H1 (cell line): ENCODE data around the gene CSF3. TPM values are rescaled to one million over a fixed set of nuclear protein-coding genes. Genes with fewer than 3 reads are reported as not detected.

Source experiments
- CTCF ChIA-PET: fragments of 300-600 bp; sonication (Branson Sonifier 250); formaldehyde crosslinking; loops from one replicate; lab custom pipeline; 2021; ENCODE audit not compliant: partially characterized antibody; lab: Charles Lee
- POLR2A ChIA-PET: fragments of 300-600 bp; sonication (Branson Sonifier 250); formaldehyde crosslinking; loops from one replicate; lab custom pipeline; 2021; ENCODE audit warnings: inconsistent platforms; ENCODE audit not compliant: partially characterized antibody; lab: Charles Lee
- DNase-seq, 2 experiments: peaks; one replicate each; pipeline versions ENCODE4 v3.0.0 to v3.0.0-alpha.2; 2010 to 2022; ENCODE audit warnings: low spot score in 2 of 2, low read depth in 1 of 2, mixed read lengths in 1 of 2
- FAIRE-seq: peaks from 2 replicates; lab custom pipeline; 2011; peaks lifted over from hg19 to GRCh38; lab: Jason Lieb, UNC
- H2AFZ ChIP-seq: 2 replicates; pipeline ENCODE4 v1.8.1; 2012; ENCODE audit warnings: low read length, inconsistent platforms
- H2AK5ac ChIP-seq: 2 replicates; pipeline ENCODE4 v1.6.1; 2013; ENCODE audit warnings: low read depth, low read length
- H2BK120ac ChIP-seq: replicated peaks from 2 replicates; pipeline ENCODE3; 2013; ENCODE audit warnings: low read depth, low read length, inconsistent platforms
- H2BK12ac ChIP-seq: 2 replicates; pipeline ENCODE4 v1.6.1; 2013; ENCODE audit warnings: low read depth, low read length
- H2BK15ac ChIP-seq: 2 replicates; pipeline ENCODE4 v1.6.1; 2013; ENCODE audit warnings: low read length
- H2BK20ac ChIP-seq: 2 replicates; pipeline ENCODE4 v1.6.1; 2013; ENCODE audit warnings: low read length
- H2BK5ac ChIP-seq: 2 replicates; pipeline ENCODE4 v1.6.1; 2013; ENCODE audit warnings: low read depth, low read length
- H3K14ac ChIP-seq: 2 replicates; pipeline ENCODE4 v1.6.1; 2013; ENCODE audit warnings: inconsistent platforms; ENCODE audit not compliant: insufficient read length
- H3K18ac ChIP-seq: 2 replicates; pipeline ENCODE4 v1.6.1; 2013; ENCODE audit warnings: low read length; ENCODE audit errors: extremely low read depth
- H3K23ac ChIP-seq: 2 replicates; pipeline ENCODE4 v1.6.1; 2013; ENCODE audit warnings: inconsistent platforms; ENCODE audit not compliant: insufficient read length
- H3K23me2 ChIP-seq: 2 replicates; pipeline ENCODE4 v1.6.1; 2013; ENCODE audit warnings: low read depth, low read length
- H3K27ac ChIP-seq: 2 replicates; pipeline ENCODE4 v1.6.1; 2011; ENCODE audit warnings: low read depth, low read length, inconsistent platforms
- H3K27me3 ChIP-seq, 4 experiments: replicated peaks in 1 of 4; 1 replicate in 1 of 4; 2 replicates in 3 of 4; pipeline versions ENCODE4 v1.6.1 to v1.8.1; 2011 to 2013; ENCODE audit warnings: low read length in 3 of 4, mild to moderate bottlenecking in 3 of 4, inconsistent platforms in 2 of 4, mixed read lengths in 2 of 4, moderate library complexity in 1 of 4; ENCODE audit not compliant: control insufficient read depth in 3 of 4, insufficient read depth in 3 of 4; ENCODE audit errors: extremely low read depth in 1 of 4
- H3K36me3 ChIP-seq, 4 experiments: 2 replicates each; pipeline versions ENCODE4 v1.6.1 to v1.8.1; 2011 to 2013; ENCODE audit warnings: mild to moderate bottlenecking in 4 of 4, low read length in 3 of 4, moderate library complexity in 2 of 4, control low read depth in 1 of 4, inconsistent platforms in 1 of 4; ENCODE audit not compliant: insufficient read depth in 4 of 4, control insufficient read depth in 2 of 4
- H3K4ac ChIP-seq: replicated peaks from 2 replicates; pipeline ENCODE3; 2013; ENCODE audit warnings: low read length, low read depth, mixed read lengths, inconsistent platforms; ENCODE audit not compliant: insufficient read length
- H3K4me1 ChIP-seq, 4 experiments: replicated peaks in 1 of 4; 1 replicate in 1 of 4; 2 replicates in 3 of 4; pipeline versions ENCODE4 v1.6.1 to v1.8.1; 2011 to 2013; ENCODE audit warnings: low read length in 3 of 4, inconsistent platforms in 2 of 4, mixed read lengths in 1 of 4; ENCODE audit not compliant: insufficient read depth in 4 of 4, control insufficient read depth in 3 of 4
- H3K4me2 ChIP-seq, 2 experiments: 2 replicates each; pipeline versions ENCODE4 v1.6.1 to v1.8.1; 2011 to 2013; ENCODE audit warnings: low read depth in 2 of 2, low read length in 2 of 2, control low read depth in 1 of 2, inconsistent platforms in 1 of 2, mild to moderate bottlenecking in 1 of 2; ENCODE audit not compliant: insufficient read depth in 1 of 2
- H3K4me3 ChIP-seq, 4 experiments: fragments of 200-600, 300-600 bp in 1 of 4; sonication (generic), shearing (Covaris generic), sonication (Bioruptor Twin) in 1 of 4; 2 replicates each; pipeline versions ENCODE4 v1.5.1 to v1.8.1; 2011 to 2016; ENCODE audit warnings: low read length in 4 of 4, low read depth in 3 of 4, control low read depth in 2 of 4, inconsistent platforms in 2 of 4, mild to moderate bottlenecking in 2 of 4, mixed read lengths in 1 of 4, moderate library complexity in 1 of 4; ENCODE audit not compliant: insufficient read depth in 2 of 4; ENCODE audit errors: extremely low read depth in 1 of 4
- H3K56ac ChIP-seq: replicated peaks from 2 replicates; pipeline ENCODE3; 2013; ENCODE audit warnings: low read depth, mild to moderate bottlenecking, mixed read lengths, low read length, inconsistent platforms; ENCODE audit not compliant: insufficient read length
- H3K79me1 ChIP-seq: 2 replicates; pipeline ENCODE4 v1.6.1; 2013; ENCODE audit warnings: low read depth, low read length, control low read depth
- H3K79me2 ChIP-seq, 2 experiments: 2 replicates each; pipeline versions ENCODE4 v1.6.1 to v1.8.1; 2012 to 2013; ENCODE audit warnings: low read length in 2 of 2, mild to moderate bottlenecking in 2 of 2, inconsistent platforms in 1 of 2; ENCODE audit not compliant: insufficient read depth in 2 of 2, control insufficient read depth in 1 of 2
- H3K9ac ChIP-seq, 4 experiments: replicated peaks in 1 of 4; 1 replicate in 1 of 4; 2 replicates in 3 of 4; pipeline versions ENCODE4 v1.6.1 to v1.8.1; 2011 to 2013; ENCODE audit warnings: low read depth in 3 of 4, low read length in 3 of 4, control low read depth in 2 of 4, mild to moderate bottlenecking in 2 of 4, moderate library complexity in 2 of 4, inconsistent platforms in 1 of 4; ENCODE audit errors: extremely low read depth in 1 of 4
- H3K9me3 ChIP-seq, 2 experiments: 2 replicates each; pipeline versions ENCODE4 v1.6.1 to v1.8.1; 2012 to 2013; ENCODE audit warnings: mild to moderate bottlenecking in 2 of 2, moderate library complexity in 2 of 2, control low read depth in 1 of 2, inconsistent platforms in 1 of 2, low read depth in 1 of 2, low read length in 1 of 2, mixed read lengths in 1 of 2; ENCODE audit not compliant: insufficient read depth in 2 of 2
- H4K20me1 ChIP-seq, 2 experiments: replicated peaks in 1 of 2; 2 replicates each; pipeline versions ENCODE3 to v1.8.1; 2011 to 2013; ENCODE audit warnings: inconsistent platforms in 2 of 2, low read length in 2 of 2, mild to moderate bottlenecking in 1 of 2; ENCODE audit not compliant: insufficient read depth in 2 of 2, control insufficient read depth in 1 of 2
- H4K5ac ChIP-seq: 2 replicates; pipeline ENCODE4 v1.6.1; 2013; ENCODE audit warnings: low read length, low read depth, mixed read lengths, inconsistent platforms; ENCODE audit not compliant: insufficient read length
- H4K8ac ChIP-seq: 2 replicates; pipeline ENCODE4 v1.8.0; 2013; ENCODE audit warnings: mild to moderate bottlenecking, moderate library complexity, low read length, inconsistent platforms; ENCODE audit not compliant: insufficient read depth; ENCODE audit errors: extremely low read depth
- H4K91ac ChIP-seq: replicated peaks from 2 replicates; pipeline ENCODE3; 2013; ENCODE audit warnings: low read length, mixed read lengths, inconsistent platforms; ENCODE audit not compliant: insufficient read length
- ASH2L ChIP-seq: fragments of 200-600, 300-600 bp; sonication (generic); IDR thresholded peaks from one replicate; pipeline ENCODE4 v1.7.1; 2017; ENCODE audit warnings: low read length
- CBX8 ChIP-seq: fragments of 300-800, 300-1000 bp; sonication (generic); IDR thresholded peaks from 2 replicates; pipeline ENCODE4 v1.7.1; 2016; ENCODE audit warnings: low read depth, low read length, borderline replicate concordance
- CTBP2 ChIP-seq: IDR thresholded peaks from 2 replicates; pipeline ENCODE4 v1.7.0; 2011; ENCODE audit warnings: borderline replicate concordance, mild to moderate bottlenecking, moderate library complexity, mixed read lengths, low read length; ENCODE audit not compliant: insufficient read depth, insufficient read length
- KDM1A ChIP-seq: fragments of 200-600, 300-600 bp; sonication (generic); IDR thresholded peaks from 2 replicates; pipeline ENCODE4 v1.7.1; 2016; ENCODE audit warnings: mild to moderate bottlenecking, low read length, borderline replicate concordance
- POU5F1 ChIP-seq: IDR thresholded peaks from 2 replicates; pipeline ENCODE4 v1.6.1; 2011; ENCODE audit warnings: low read depth, mild to moderate bottlenecking, low read length, moderate library complexity
- RXRA ChIP-seq: IDR thresholded peaks from 2 replicates; pipeline ENCODE4 v1.6.1; 2011; ENCODE audit warnings: low read depth, mild to moderate bottlenecking, low read length, moderate library complexity; ENCODE audit not compliant: insufficient read depth
- SIN3A ChIP-seq, 2 experiments: IDR thresholded peaks in 1 of 2; conservative IDR thresholded peaks in 1 of 2; 2 replicates each; pipeline ENCODE4 v1.6.1; 2011 to 2012; ENCODE audit warnings: low read length in 2 of 2, improper control_type of control experiment in 1 of 2, low read depth in 1 of 2, mild to moderate bottlenecking in 1 of 2
- TAF7 ChIP-seq: optimal IDR thresholded peaks from 2 replicates; pipeline ENCODE3; 2011; ENCODE audit warnings: low read depth, mild to moderate bottlenecking, inconsistent platforms, low read length, moderate library complexity, borderline replicate concordance
- TCF12 ChIP-seq: IDR thresholded peaks from 2 replicates; pipeline ENCODE4 v1.6.1; 2011; ENCODE audit warnings: low read depth, mild to moderate bottlenecking, low read length
- ZNF274 ChIP-seq: IDR thresholded peaks from 2 replicates; pipeline ENCODE4 v1.7.0; 2012; ENCODE audit warnings: low read length, borderline replicate concordance; ENCODE audit errors: extremely low read depth
- WGBS, 2 experiments: shearing (Covaris generic) in 1 of 2; methylation state at CpG; one replicate each; pipeline versions ENCODE4 v1.1.6 to v1.1.7; 2013 to 2015; ENCODE audit warnings: low lambda C conversion rate in 2 of 2, mixed read lengths in 2 of 2, inconsistent platforms in 1 of 2, low coverage in 1 of 2, missing lambda C conversion rate in 1 of 2; ENCODE audit not compliant: insufficient replicate concordance in 2 of 2, insufficient coverage in 1 of 2, insufficient read length in 1 of 2; ENCODE audit errors: extremely low coverage in 1 of 2, missing lambda C conversion rate in 1 of 2; 5-methylcytosine and 5-hydroxymethylcytosine counted together
- polyA plus RNA-seq, 7 experiments: library from polyadenylated mRNA; depleted of rRNA in 3 of 7; stranded (reverse) in 5 of 7; unstranded in 2 of 7; fragments of >200 nt in 5 of 7; fragments of 200-250 nt in 2 of 7; gene quantifications; 1 replicate in 5 of 7; 2 replicates in 1 of 7; 4 replicates in 1 of 7; pipeline versions ENCODE4 v1.2.1 to v1.2.3, GENCODE V29; 2011 to 2013; ENCODE audit warnings: missing spikeins in 2 of 7, mixed read lengths in 2 of 7
- total RNA-seq: library from RNA; stranded (reverse); fragmentation: NEBNext Ultra II Directional; extraction: Animal tissue kit (Norgen Biotek cat#: 25700); gene quantifications from 2 replicates; pipeline ENCODE4 v1.2.1, GENCODE V29; 2021

The CSF3 gene
- total and polyA plus RNA-seq, 2 of the 8 experiments (the other 6 are each of a cell fraction or from before 2014, with no cell fraction given): 0.03 TPM; not detected in 1

DNA sequence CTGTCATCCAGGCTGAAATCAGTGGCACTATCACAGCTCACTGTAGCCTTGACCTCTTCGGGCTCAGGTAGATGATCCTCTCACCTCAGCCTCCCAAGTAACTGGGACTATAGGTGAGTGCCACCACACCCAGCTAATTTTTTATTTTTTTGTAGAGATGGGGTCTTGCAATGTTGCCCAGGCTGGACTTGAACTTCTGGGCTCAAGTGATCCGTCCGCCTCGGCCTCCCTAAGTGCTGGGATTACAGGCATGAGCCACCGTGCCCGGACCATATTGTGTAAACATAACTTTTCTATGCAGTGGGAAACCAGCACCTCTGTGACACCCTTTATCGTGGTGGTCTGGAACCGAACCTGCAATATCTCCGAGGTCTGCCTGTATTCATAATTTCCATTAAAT lies 11.2 kb upstream of the CSF3 start:
- no peak overlapping the region for H2BK20ac ChIP-seq
- CTCF ChIA-PET: interaction anchor here (0.6 to 1.3 kb wide), 2 partner anchors 23 to 25 kb away, joined by 3 read pairs; no protein-coding TSS in a partner anchor
- no peaks in the 10 kb centered on the region for H3K27me3 ChIP-seq
- H3K9ac ChIP-seq: no peak overlapping the region
- no peak overlapping the region for H3K18ac ChIP-seq
- H4K91ac ChIP-seq: no peak overlapping the region
- no peak overlapping the region for H3K27ac ChIP-seq
- H2BK12ac ChIP-seq: no peak overlapping the region
- no peak for DNase-seq
- no peaks in the 10 kb centered on the region for H3K4me1 ChIP-seq
- H3K56ac ChIP-seq: no peak overlapping the region
- no peak for TF ChIP-seq ASH2L
- TF ChIP-seq CTBP2: no peak
- TF ChIP-seq SIN3A (conservative IDR thresholded peaks at IDR 0.05 in 1 of 2, IDR thresholded peaks at IDR 0.05 in 1 of 2; ENCODE audit: low read depth in 1 of 2, low read length in 2 of 2): no peak
- TF ChIP-seq KDM1A: no peak
- no peak for TF ChIP-seq TAF7
- no peak for TF ChIP-seq ZNF274
- TF ChIP-seq CBX8: no peak
- TF ChIP-seq TCF12: no peak
- TF ChIP-seq RXRA: no peak
- no peak for TF ChIP-seq POU5F1
- TF ChIP-seq, all 59 proteins: peak for 0
- H3K36me3 ChIP-seq: no peaks in the 10 kb centered on the region
- no peak overlapping the region for H2BK15ac ChIP-seq
- no peak for FAIRE-seq
- 97% methylated on average over 9 of the region's 9 CpGs; no CpG with 5 or more reads in 1 of the 2 experiments for WGBS, 2 experiments
- H4K5ac ChIP-seq: no peak overlapping the region
- no peak overlapping the region for H2BK120ac ChIP-seq
- no peak overlapping the region for H2AFZ ChIP-seq
- no peak overlapping the region for H2AK5ac ChIP-seq
- peaks cover 0 to 1% of the 10 kb centered on the region in 2 experiments for H4K20me1 ChIP-seq
- H3K79me1 ChIP-seq: no peaks in the 10 kb centered on the region
- POLR2A ChIA-PET: no interaction called here
- H3K4me3 ChIP-seq: no peak overlapping the region
- H3K9me3 ChIP-seq: no peaks in the 10 kb centered on the region
- no peak overlapping the region for H3K4ac ChIP-seq
- H3K14ac ChIP-seq: no peak overlapping the region
- no peak overlapping the region for H3K23ac ChIP-seq
- H3K23me2 ChIP-seq: no peaks in the 10 kb centered on the region
- H4K8ac ChIP-seq: no peak overlapping the region
- no peaks in the 10 kb centered on the region for H3K79me2 ChIP-seq
- no peak overlapping the region for H2BK5ac ChIP-seq
- H3K4me2 ChIP-seq: no peak overlapping the region
